Fibroblast of lung (primary cell): ENCODE data around the gene COL15A1.

Experiments used
- CTCF ChIP-seq, 2 donors: IDR thresholded peaks in 1 of 2; conservative IDR thresholded peaks in 1 of 2; 1 replicate in 1 of 2; 2 replicates in 1 of 2; pipeline ENCODE4 v1.5.1; 2011 to 2012; ENCODE audit warnings: low read length in 2 of 2, control low read depth in 1 of 2, inconsistent platforms in 1 of 2, low read depth in 1 of 2, mild to moderate bottlenecking in 1 of 2
- EZH2 ChIP-seq: IDR thresholded peaks from 2 replicates; pipeline ENCODE4 v1.5.1; 2012; ENCODE audit warnings: low read length, control low read depth, mild to moderate bottlenecking; ENCODE audit errors: missing control alignments

- no peak for TF ChIP-seq CTCF (conservative IDR thresholded peaks at IDR 0.05 in 1 of 2, IDR thresholded peaks at IDR 0.05 in 1 of 2; ENCODE audit: low read depth in 1 of 2, low read length in 2 of 2)
- no peak for TF ChIP-seq EZH2
Measured at GRCh38 chr9:98915599-98915998, 28.1 kb upstream of the COL15A1 start.
